C4-2B (cell line): ENCODE results near the gene ACADS.

Experiments
- H3K27ac ChIP-seq: fragments of 450-650 bp; 2 replicates; pipeline ENCODE4 v1.5.1; 2017
- ZFX ChIP-seq: fragments of 450-650 bp; IDR thresholded peaks from 2 replicates; pipeline ENCODE4 v1.6.1; 2017
- TF ChIP-seq, protein P1 (sequence below): fragments of 450-650 bp; conservative IDR thresholded peaks from 2 replicates; pipeline ENCODE4 v1.5.1; 2017; ENCODE audit warnings: mild to moderate bottlenecking

ACADS gene

DNA sequence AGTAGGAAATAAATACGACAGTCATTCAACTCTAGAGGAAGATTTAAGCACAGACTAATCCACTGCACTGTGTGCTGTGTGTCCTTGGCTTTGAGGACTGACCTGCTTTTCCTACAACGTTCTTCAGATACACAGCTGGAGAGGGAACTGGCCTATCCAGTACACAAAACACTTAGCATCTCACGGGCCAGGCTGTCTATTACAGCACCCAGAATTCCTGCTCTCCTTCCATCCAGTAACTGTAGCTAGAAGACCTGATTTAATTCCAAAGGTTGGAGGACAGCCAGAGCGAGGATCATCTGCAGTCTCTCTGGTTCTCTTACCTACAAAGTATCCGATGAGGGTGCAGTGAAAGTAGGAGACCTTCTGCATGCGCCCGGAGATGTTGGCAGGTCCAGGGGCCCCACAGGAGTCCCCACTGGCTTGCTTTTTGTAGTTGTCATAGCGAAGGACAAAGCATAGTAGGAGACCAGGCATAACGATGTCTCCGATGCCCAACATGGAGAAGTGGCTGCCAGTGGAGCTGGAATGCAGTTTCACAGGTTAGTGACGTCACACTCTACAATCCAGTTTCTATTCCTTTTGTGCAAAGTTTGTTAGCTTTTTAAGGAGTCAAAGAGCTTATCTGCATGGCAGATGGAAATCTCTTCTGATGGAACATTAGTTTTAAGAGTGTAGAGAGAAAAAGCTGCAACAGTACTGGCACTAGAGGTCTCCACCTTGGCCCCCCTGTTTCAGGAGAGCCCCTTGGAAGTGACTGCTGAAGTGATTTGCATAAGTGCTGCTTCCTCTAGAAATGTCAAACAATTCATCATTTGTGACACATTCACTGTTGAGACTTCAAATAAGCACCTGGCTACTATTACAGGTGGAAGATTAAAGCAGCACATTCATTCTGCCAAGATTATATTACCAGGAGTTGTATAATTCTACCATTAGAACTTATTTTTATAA lies 41.7 kb downstream of the ACADS start:
- no peak for TF ChIP-seq ZFX
- TF ChIP-seq, protein P1, sequence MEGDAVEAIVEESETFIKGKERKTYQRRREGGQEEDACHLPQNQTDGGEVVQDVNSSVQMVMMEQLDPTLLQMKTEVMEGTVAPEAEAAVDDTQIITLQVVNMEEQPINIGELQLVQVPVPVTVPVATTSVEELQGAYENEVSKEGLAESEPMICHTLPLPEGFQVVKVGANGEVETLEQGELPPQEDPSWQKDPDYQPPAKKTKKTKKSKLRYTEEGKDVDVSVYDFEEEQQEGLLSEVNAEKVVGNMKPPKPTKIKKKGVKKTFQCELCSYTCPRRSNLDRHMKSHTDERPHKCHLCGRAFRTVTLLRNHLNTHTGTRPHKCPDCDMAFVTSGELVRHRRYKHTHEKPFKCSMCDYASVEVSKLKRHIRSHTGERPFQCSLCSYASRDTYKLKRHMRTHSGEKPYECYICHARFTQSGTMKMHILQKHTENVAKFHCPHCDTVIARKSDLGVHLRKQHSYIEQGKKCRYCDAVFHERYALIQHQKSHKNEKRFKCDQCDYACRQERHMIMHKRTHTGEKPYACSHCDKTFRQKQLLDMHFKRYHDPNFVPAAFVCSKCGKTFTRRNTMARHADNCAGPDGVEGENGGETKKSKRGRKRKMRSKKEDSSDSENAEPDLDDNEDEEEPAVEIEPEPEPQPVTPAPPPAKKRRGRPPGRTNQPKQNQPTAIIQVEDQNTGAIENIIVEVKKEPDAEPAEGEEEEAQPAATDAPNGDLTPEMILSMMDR: no peak
- H3K27ac ChIP-seq: no peak overlapping the region

DNA sequence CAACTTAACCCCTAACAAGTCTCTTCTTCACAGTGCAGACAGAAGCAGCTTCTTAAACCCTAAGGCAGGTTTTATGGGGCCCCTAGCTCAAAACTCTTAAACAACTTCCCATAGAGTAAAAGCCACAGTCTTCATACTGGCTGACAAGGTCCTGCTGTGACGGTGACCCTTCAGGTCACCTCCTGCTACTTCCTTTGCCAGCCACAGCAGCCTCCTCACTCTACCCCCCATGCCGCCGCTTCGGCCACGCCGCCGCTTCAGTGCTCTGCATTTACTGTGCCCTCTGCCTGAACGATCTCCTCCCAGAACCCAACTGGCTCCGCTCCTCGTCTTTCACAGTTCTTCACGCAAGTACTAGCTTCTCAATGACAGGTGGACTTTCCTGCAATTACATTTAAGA lies 45.5 kb downstream of the ACADS start:
- no peak overlapping the region for H3K27ac ChIP-seq
- TF ChIP-seq, protein P1: no peak
- no peak for TF ChIP-seq ZFX

DNA sequence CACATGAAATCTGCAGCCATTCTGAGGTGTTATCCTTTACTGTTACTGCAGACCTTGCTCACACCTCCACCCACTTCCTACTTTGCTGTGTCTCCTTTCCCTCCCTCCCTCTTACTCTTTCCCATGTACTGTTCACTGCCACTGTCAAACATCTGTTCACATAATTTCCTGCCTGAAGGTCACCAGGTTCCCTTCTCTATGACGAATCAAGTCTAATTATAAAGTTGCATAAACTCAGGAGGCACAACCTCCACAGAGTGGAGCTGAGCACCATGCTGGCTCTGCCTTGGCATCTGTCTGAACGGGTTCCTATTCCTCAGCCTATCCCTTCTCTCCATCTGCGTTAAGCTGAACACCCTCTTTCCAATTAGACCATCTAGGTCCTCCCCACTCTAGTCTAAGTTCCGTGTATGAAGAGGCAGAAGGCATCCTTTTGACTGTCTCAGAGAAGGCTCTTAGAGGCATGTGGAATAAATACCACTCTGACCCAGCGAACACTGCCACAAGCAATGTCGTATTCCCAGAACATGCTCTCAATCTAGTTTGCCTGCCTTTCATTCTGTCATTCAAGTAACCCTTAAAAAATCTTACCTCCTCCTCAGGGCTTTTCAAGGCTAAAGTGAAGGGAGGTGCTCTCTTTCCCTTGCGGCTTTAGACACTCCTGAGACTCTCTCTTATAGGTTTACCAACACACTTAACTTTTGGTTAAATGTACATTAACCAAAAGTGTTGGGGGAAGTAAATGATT lies 48.7 kb downstream of the ACADS start:
- no peak for TF ChIP-seq ZFX
- TF ChIP-seq, protein P1: no peak
- H3K27ac ChIP-seq: no peak overlapping the region

DNA sequence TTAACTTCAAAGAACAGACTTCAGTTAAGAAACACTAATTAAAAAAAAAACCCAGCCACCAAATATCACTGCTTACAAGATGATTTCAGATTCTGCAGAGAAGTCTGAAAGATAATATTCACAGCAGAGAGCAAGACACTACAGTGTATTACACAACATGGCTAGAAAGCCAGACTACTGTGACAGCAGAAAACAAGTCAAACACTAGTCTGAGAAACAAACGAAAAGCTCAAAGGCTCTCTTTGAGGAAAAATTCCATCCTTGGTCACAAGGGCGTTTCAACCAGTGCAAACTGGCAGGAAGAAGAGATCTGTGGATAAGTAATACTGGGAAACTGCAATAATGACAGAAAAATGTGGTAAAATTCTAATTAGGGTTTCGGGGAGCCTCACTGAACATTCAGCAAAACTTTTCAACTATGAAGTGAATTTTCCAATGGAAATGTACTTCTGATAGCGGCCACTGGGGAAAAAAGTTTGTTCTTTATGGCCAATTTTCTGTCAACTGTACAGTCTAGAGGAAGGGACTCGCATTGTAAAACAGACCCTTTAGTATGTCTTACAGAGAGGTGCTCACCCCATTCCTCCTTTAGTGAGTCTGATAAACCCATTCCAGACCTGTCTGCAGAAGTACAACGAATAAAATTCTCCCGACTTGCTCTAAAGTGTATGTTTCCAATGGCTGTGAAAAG lies 50.4 kb downstream of the ACADS start:
- TF ChIP-seq, protein P1: no peak
- no peak for TF ChIP-seq ZFX
- no peak overlapping the region for H3K27ac ChIP-seq

DNA sequence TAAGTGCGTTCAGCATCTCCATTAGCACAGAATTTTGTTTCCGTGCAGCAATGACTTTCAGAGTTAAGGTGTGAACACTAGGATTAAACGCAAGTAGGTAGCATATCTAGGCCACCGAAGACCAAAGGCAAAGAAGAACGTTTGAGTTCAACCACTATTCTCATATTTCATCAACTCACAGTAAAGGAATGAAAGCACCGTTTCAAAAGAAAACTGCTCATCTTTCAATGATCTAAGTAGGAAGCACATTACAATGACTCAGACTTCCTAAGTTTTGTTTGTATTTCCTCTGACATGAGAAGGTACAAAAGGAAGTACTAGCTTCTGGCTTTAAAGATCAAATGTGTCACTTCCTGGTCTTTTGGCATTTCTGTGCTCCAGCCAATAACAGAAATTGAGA lies 57.6 kb downstream of the ACADS start:
- no peak overlapping the region for H3K27ac ChIP-seq
- TF ChIP-seq ZFX: no peak

DNA sequence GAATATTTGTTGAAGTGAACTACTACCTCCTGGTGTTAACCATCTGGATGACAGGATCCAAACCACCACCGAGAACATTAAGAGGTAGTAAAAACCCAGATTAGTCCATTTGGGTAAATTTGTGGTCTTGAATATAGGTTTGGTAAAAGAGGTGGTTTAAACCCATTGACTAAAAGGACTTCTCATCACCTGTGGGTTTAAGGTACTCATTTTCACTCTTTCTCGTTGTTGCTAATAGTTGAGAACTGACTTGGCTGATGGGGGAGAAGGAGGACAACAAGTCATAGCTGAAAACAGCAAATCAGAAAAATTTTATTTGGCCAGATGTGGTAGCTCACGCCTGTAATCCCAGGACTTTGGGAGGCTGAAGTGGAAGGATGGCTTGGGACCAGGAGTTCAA lies 59.2 kb downstream of the ACADS start:
- no peak overlapping the region for H3K27ac ChIP-seq
- TF ChIP-seq, protein P1: no peak
- no peak for TF ChIP-seq ZFX

DNA sequence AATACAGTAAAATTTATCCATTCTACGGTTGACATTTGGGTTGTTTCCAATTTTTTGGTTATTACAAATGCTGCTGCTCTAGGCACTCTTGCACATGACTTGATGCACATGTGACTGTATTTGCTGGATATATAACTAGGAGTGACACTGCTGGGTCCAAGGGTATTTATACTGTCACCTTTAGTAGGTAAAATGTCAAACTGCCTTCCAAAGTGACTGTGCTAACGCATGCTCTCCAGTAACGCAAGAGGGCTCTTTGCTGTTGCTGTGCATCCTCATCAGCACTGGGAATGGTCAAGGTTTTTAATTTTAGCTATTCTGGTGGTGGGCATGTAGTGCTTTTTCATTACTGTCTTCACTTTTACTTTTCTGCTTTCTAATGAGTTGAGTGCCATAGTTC lies 62.3 kb downstream of the ACADS start:
- TF ChIP-seq ZFX: no peak
- TF ChIP-seq, protein P1: no peak
- no peak overlapping the region for H3K27ac ChIP-seq
